Activated CD4-positive, alpha-beta T cell treated with anti-CD3 and anti-CD28 coated beads for 1 hour (primary cell): ENCODE measurements around the gene PLD4.
"Not testable (repeated sequence)": the region's sequence is repeated elsewhere in the genome, so short reads cannot be mapped to it uniquely, and the experiment has no call there.

Experiments used
- DNase-seq: peaks from one replicate; pipeline ENCODE4 v3.0.0-alpha.2; 2020

PLD4 gene

DNA sequence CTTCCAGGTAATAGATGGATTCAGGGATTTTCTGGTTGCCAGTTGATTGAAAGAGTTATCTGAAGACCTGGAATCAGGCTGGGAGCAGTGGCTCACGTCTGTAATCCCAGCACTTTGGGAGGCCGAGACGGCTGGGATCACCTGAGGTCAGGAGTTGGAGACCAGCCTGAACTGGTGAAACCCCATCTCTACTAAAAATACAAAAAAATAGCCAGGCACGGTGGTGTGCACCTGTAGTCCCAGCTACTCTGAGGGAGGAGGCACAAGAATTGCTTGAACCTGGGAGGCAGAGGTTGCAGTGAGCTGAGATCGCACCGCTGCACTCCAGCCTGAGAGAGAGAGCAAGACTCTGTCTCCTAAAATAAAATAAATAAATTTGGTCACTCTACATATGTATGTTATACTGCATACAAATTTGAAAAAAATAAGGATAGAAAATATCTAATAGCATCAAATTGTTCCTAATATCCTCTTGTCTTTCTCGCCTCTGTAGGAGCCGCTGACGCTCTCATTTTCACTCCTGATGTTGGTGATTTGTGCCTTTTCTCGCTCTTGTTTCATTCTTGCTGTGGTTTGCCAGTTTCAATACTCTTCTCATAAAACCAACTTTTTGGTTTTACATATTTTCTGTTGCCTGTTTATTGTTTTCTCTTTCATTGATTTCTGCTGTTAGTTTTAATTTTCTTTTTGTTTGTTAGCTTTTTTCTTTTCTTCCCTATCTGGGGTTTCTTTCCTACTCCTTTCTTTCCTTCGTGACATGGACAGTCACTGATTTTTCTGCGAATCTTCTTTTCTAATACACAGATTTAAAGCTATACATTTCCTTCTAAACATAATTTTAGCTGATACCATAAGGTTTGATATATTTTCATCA lies 23.8 kb upstream of the PLD4 start:
- DNase-seq: no peak

DNA sequence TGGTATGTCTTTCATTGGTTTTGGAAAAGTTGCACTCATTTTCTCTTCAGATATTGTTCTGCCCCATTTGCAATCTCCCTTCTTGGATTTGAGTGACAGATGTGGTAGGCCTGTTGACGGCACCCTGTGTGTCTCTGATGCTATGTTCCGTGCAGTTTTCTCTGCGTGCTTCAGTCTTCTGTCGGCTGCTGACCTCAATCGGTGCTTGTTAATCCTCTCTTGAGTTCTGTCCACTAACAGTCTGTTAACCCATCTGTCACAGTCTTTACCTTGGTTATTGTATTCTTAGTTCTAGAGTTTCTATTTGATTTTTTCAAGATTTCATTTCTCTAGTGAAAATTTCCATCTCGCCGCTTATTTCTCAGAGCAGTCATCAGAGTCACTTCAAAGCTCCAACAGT lies 20.7 kb upstream of the PLD4 start:
- DNase-seq: no peak

DNA sequence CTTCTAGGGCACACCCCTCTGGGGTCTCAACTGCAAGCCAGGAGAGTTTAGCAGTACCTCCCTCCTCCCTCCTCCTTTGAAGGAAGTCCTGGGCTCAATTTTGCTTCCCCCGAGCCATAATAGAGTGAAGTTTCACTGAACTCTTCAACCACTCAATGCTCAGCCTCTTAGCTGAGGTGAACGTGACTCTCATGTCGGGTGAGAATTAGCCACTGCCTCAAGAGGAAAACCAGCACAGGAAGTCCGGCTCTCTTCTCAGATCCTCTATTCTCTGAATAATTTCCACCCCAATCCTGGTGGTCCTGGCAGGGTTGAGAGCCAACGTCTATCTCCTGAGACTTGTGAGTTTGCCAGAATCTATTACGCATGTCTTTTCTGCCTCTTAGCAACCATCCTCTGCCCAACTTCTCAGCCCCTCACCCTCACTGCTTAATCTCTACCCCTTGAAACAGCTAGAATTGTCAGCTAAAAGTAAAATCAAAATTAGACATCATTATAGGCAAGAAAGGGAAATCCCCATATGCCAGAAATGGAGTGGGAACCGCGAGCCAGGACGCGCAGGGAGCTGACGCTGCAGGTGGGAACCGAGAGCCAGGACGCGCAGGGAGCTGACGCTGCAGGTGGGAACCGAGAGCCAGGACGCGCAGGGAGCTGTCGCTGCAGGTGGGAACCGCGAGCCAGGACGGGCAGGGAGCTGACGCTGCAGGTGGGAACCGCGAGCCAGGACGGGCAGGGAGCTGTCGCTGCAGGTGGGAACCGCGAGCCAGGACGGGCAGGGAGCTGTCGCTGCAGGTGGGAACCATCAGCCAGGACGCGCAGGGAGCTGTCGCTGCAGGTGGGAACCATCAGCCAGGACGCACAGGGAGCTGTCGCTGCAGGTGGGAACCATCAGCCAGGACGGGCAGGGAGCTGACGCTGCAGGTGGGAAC lies 19.8 kb upstream of the PLD4 start:
- DNase-seq: not testable (repeated sequence)

DNA sequence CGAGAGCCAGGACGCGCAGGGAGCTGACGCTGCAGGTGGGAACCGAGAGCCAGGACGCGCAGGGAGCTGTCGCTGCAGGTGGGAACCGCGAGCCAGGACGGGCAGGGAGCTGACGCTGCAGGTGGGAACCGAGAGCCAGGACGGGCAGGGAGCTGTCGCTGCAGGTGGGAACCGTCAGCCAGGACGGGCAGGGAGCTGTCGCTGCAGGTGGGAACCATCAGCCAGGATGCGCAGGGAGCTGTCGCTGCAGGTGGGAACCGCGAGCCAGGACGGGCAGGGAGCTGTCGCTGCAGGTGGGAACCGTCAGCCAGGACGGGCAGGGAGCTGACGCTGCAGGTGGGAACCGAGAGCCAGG lies 19.1 kb upstream of the PLD4 start:
- not testable (repeated sequence) for DNase-seq

DNA sequence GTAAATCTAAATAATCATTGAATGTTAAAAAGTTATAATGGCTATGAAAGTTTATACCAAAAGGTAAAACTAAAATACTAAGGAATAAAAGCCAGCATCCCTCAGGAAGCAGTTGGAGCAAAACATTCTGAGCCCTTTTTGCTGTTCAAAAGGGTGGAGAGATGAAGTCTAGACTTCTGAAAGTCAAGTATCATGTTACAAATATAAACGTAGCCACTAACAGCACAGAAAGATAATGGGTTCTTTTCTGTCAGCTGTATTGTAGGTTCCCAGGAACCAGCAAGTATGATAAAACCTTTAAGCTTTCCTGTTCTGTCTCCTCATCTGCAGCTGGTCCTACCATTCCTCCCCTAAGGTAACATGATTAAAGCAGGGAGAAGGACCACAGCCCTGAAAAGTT lies 16.4 kb upstream of the PLD4 start:
- DNase-seq: no peak

DNA sequence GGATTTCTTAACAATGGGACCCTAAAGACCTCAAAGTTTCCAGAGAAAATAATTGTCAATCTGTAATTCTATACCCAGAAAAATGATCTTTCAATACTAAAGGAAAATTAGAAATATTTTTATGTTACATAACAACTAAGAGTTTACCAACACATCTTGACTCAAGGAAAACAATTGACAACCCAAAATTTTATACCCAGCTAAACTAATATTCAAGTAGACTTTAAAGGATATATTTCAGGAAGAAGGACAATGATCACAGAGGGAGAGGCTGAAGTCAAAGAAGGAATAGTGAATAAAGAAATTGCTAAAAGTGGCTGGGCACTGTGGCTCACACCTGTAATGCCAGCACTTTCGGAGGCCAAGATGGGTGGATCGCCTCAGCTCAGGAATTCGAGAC lies 12.6 kb upstream of the PLD4 start:
- no peak for DNase-seq

DNA sequence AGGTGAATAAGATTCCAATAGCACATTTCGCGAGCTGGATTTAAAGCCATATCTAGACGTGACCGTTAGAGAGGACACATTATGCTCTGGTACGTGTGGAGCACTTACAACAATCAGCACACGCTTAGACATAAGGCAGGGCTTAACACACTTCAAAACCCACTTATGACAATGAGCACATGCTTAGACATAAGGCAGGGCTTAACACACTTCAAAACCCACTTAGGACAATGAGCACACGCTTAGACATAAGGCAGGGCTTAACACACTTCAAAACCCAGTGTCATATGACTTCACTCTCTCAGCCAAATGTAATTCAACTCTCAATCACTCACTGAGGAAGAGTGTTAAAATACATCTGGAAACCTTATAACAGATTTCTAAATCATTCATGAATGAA lies 11.2 kb upstream of the PLD4 start:
- DNase-seq: no peak

DNA sequence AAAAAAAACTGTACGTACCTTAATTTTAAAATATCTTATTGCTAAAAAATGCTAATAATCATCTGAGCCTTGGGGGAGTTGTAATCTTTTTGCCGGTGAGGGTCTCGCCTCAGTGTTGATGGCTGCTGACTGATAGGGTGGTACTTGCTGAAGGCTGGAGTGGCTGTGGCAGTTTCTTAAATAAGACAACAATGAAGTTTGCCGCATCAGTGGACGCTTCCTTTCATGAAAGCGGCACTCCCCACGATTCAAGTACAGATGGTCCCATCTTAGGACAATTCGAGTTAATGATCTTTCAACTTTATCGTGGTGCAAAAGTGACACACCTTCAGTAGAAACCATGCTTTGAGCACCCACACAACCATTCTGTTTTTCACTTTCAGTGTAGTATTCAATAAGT lies 7.6 kb upstream of the PLD4 start:
- no peak for DNase-seq

DNA sequence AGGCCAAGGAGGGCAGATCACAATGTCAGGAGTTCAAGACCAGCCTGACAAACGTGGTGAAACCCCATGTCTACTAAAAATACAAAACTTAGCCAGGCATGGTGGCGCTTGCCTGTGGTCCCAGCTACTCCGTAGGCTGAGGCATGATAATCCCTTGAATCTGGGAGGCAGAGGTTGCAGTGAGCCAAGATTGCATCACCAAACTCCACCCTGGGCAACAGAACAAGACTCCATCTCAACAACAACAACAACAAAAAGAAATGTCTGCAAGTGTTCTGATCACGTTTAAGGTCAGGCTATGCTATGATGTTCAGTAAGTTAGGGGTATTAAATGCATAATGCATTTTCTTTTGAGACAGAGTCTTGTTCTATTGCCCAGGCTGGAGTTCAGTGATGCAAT lies 6.7 kb upstream of the PLD4 start:
- no peak for DNase-seq

DNA sequence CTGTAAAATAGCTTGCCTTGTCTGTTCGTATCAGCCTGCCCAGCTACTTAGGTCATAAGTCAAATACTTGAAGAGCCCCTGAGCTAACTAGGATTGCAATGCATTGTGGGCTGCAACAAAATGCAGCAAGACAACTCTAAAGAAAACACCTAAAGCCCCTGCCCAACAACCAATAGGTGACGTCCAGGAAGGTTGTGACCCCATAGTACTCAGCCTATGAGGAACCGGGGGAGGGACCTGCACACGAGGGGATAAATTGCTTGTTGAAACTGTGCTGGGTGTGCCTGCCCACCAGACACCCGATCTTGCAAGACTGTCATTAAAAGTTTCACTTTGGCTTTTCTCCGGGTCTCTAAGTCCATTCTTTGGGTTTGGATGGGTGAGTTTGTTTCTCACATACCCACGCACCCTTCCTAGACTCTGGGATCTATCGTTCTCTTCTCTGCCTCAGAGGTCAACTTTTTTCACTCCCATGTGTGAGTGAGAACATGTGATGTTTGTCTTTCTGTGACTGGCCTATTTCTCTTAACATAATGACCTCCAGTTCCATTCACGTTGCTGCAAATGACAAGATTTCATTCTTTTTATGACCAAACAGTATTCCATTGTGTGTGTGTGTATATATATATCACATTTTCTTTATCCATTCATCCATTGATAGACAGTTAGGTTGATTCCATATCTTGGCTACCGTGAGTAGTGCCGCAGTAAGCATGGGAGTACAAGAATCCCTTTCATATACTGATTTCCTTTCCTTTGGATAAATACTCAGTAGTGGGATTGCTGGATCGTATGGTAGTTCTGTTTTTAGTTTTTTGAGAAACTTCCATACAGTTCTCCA lies 5.3 kb upstream of the PLD4 start:
- not testable (repeated sequence) for DNase-seq

DNA sequence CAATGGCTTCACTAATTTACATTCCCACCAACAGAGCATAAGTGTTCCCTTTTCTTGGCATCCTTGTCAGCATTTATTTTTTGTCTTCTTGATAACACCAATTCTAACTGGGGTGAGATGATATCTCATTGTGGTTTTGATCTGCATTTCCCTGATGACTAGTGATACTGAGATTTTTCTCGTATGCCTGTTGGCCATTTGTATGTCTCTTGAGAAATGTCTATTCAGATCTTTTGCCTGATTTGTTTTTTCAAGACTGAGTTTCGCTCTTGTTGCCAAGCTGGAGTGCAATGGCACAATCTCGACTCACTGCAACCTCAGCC lies 4.7 kb upstream of the PLD4 start:
- DNase-seq: no peak

DNA sequence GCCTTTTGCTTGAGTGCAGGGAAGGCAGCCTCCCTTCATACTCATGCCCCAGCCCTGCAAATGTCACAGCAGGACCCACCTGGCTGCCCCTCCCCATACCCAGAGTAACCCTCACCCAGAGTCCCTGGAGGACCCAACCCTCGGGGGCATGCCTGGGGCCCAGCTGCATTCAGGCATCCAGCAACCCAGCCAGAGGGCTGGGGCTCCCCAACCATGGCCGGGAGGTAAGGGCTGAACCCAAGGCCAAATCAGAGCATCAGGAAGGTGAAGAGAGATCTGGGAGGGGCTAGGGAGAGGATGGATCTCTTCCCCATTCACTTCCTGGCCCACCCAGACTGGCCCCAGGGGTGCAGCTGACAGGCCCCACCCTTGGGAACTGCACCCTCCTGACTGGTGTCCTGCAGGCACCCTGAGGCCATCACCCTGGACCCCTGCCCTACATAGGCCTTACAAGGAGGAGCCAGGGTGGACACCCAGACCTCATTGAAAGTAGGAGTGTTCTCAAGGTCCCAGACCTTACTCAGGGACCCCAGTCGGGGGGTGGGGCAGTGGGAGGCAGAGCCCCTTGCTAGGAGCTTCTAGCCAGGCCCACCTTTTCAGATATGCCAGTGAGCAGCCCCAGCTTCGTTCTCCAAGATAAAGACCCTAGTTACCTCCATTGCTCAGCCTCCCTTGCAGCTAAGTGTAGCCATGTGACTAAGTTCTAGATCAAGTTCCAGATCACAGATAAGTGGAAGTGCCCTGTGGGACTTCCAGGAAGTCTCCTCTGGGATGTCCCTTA lies 849 bp upstream of the PLD4 start:
- DNase-seq: no peak

DNA sequence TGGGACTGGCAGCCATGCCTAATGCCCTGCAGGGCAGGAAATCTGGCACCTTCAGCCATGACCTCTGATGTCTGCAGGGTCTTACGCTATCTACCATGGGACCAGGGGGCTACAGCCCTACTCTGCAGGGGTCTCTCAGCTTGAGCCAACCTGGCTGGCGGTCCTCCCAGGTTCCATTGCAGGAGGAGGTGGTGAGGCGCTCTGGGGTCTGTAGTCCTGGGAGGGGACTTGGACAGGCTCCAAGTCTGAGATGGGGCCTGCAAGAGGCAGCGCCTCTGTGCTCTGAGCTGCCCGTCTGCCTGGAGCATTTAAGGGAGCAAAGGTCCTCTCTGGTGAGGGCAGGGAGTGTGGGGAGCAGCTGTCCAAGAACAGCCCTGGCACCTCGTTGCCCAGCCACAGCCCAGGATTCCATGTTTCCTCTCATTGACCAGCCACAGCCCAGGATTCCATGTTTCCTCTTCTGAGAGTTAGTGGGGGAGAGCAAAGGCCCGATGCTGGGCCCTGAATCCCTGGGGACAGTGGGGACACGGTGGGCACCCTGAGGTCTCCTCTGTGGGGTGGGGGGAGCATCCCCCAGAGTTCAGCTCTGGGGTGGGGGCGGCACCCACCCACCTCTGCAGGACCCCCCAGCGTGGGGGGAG lies 655 bp downstream of the PLD4 start:
- no peak for DNase-seq

DNA sequence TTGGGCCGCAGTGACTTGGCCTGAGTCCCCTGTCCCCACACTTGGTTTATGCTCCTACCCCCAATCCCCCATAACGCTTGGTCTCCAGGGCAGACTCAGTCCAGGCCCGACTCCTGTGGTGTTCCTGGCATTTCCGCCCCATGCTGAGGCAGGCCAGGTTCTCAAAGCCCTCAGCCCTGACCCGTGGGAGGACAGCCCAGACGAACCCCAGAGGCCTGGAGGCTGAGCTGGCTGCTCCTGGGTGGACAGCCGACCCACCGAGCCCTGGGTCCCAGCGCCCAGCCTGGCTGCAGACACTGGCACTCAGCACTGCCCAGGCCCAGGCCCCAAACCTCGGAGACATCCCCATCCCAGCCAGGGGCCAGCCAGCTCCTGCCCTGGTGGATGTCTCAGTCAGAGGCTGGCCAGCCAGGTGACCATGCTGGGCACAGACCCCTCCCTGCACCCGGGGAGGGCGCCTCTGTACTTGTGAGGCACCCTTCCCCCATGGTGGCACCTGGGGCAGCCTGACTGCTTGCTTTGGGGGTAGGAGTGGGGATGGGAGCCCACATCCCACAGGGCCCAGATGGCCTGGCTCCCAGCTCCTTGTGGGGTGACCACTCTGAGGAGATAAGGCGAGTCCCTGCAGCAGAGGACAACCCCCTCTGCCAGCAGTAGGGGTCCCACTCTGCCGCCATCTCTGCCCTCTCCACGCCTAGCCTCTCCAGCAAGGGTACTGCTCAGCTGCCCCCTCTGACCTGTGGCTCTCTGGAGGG lies 1.4 kb downstream of the PLD4 start:
- DNase-seq: no peak

DNA sequence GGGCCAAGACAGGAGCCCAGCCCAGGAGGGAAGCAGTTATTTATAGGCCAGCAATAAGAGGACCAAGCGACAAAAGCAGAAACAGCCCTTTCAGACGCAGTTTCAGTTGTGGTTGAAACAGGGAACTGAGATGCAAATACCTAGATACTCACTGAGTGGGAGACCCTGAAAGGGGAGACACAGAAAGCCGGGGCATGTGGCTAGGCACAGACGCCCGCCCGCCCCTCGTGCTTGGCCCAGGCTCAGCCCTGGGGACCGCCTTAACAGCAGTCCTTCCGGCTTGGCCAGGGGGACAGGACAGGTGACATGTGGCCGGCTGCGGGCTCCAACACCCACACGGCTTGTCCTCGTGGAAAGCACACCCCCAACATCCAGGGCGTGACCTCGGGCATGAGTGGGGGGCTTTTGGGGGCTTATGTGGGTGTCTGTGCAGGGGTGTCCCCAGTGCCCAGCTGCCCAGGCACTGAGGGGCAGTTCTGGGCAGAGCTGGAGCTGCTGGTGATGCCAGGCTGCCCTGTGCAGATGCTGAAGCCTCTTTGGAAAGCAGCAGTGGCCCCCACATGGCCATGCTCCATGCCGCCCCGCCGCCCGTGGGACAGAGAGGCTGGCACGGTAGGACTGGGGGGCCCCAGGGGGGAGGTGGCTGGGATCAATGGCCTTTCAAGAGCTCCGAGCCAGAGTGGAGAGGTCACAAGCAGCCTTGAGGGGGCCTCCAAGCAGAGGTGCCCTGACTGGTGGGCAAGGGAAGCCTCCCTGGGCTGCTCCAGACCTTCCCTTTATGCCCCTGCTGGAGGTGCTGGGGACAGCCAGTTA lies 2.1 kb downstream of the PLD4 start:
- DNase-seq: no peak

DNA sequence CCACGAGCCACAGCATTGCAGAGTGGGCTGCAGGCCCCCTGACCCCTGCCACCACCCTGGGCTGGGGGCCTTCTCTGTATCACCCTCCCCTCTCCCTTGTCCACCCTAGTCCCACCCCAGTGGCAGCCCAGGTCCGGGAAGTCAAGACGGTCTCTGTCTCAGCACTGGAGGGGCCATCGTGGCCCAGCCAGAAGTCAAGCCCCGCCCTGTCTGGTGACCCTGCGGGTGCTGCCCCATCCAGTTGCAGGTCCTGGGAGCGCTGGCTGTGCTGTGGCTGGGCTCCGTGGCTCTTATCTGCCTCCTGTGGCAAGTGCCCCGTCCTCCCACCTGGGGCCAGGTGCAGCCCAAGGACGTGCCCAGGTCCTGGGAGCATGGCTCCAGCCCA lies 2.7 kb downstream of the PLD4 start:
- DNase-seq: no peak

DNA sequence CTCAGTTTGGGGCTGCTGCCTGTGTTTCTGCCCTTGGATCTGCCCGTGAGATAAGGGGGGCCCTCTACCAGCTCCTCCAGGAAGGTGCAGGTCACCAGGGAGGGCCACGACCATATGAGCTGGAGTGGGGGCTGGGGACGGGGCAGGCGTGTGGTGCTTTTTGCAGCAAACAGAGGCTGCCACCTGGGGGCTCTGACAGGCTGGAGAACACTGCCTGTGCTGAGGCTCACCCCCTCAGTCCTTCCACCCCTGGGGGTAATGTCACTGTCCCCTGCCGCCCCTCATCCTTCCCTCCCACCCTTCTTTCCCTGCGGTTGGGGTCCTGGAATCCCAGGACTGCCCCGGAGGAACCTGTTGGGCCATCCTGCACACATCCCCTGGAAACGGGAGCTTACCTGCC lies 3.2 kb downstream of the PLD4 start:
- no peak for DNase-seq

DNA sequence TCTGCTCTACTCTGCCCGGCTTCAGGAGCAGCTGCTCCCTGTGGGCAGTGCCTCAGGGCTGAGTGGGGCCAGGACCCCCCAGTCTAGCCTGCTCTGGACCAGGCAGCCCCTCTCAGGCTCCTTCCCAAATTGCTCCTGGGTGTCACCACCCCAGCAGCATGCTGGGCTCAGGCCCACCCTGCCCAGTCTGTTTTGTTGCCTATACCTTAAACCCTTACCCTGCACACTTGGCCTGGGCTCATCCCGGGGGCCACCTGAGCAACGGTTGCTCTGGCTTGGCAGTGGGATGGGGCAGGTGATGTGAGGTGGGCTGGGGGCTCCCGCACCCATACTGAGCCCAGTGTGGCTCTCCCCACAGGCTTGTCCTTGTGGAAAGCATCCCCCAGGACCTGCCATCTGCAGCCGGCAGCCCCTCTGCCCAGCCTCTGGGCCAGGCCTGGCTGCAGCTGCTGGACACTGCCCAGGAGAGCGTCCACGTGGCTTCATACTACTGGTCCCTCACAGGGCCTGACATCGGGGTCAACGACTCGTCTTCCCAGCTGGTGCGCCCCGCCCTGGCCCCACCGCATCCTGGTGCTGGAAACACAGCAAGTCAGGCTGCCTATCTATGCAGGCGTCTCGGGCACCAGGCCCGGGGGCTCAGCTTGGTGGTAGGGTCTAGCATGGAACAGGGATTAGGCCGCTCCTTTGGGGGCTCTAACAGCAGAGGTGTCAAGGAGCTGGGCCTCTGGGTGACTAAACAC lies 3.9 kb downstream of the PLD4 start:
- DNase-seq: no peak
